ENCODE measurements around the gene ACTR5.

Gene ACTR5

GRCh38 chr20:38735172-38735571 is 13.1 kb upstream of the ACTR5 start:
- Histone ChIP-seq H3K9me3 (ENCODE audit: control extremely low read depth in 1 of 5, control insufficient read depth in 4 of 5, insufficient read depth in 2 of 5, low read depth in 1 of 5, low read length in 4 of 5) (no peaks in the 10 kb centered on the region), H3K4me1 (ENCODE audit: control extremely low read depth in 1 of 4, control insufficient read depth in 4 of 4, insufficient read depth in 4 of 4, low read length in 3 of 4) (peaks cover 0 to 13% (median 8%) of the 10 kb centered on the region in 4 experiments), H3K27me3 (replicated peaks in 2 of 5; ENCODE audit: control insufficient read depth in 4 of 5, insufficient read depth in 5 of 5, low read length in 4 of 5) (peaks cover 17 to 92% (median 26%) of the 10 kb centered on the region in 5 experiments), H3K36me3 (ENCODE audit: control insufficient read depth in 4 of 4, insufficient read depth in 4 of 4, low read length in 3 of 4) (no peaks in the 10 kb centered on the region), H3K4me3 (ENCODE audit: control insufficient read depth in 1 of 7, extremely low read depth in 1 of 7, insufficient read depth in 4 of 7, low read depth in 2 of 7, low read length in 6 of 7) (no peak overlapping the region), H3K27ac (ENCODE audit: insufficient read depth in 1 of 2, low read depth in 1 of 2, low read length in 2 of 2, poor library complexity in 1 of 2, severe bottlenecking in 2 of 2) (no peak overlapping the region)
- CTCF ChIA-PET = interaction anchor here (1.1 to 1.9 kb wide), 3 partner anchors 9 to 19 kb away, joined by 4 to 5 read pairs (median 5); no protein-coding TSS in a partner anchor
- POLR2A ChIA-PET = no interaction called here
- no peak for DNase-seq
- 41% methylated on average over 3 of the region's 6 CpGs for WGBS (ENCODE audit: insufficient coverage)

DNA sequence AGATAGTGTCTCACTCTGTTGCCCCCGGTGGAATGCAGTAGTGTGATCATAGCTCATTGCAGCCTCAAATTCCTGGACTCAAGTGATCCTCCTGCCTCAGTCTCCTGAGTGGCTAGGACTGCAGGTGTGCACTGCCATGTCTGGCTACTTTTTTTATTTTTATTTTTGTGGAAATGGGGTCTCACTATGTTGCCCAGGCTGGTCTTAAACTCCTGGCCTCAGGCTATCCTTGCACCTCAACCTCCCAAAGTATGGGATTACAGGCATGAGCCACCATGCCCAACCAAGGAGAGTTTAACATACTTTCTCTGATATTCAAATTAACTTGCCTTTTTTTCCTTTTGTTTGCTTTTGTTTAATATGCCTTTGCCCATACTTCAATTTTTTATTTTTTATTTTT is 10.4 kb upstream of the ACTR5 start:
- no peak for DNase-seq
- Histone ChIP-seq H3K27me3 (replicated peaks in 2 of 5; ENCODE audit: control insufficient read depth in 4 of 5, insufficient read depth in 5 of 5, low read length in 4 of 5) (peaks cover 19 to 89% (median 23%) of the 10 kb centered on the region in 5 experiments), H3K9me3 (ENCODE audit: control extremely low read depth in 1 of 5, control insufficient read depth in 4 of 5, insufficient read depth in 2 of 5, low read depth in 1 of 5, low read length in 4 of 5) (no peaks in the 10 kb centered on the region), H3K4me3 (ENCODE audit: control insufficient read depth in 1 of 7, extremely low read depth in 1 of 7, insufficient read depth in 4 of 7, low read depth in 2 of 7, low read length in 6 of 7) (no peak overlapping the region), H3K36me3 (ENCODE audit: control insufficient read depth in 4 of 4, insufficient read depth in 4 of 4, low read length in 3 of 4) (no peaks in the 10 kb centered on the region), H3K4me1 (ENCODE audit: control extremely low read depth in 1 of 4, control insufficient read depth in 4 of 4, insufficient read depth in 4 of 4, low read length in 3 of 4) (no peaks in the 10 kb centered on the region), H3K27ac (ENCODE audit: insufficient read depth in 1 of 2, low read depth in 1 of 2, low read length in 2 of 2, poor library complexity in 1 of 2, severe bottlenecking in 2 of 2) (no peak overlapping the region)
- 89% methylated on average over 1 of the region's 1 CpG for WGBS (ENCODE audit: insufficient coverage)
- POLR2A ChIA-PET = no interaction called here
- CTCF ChIA-PET = interaction anchor here (0.8 kb wide), 1 partner anchor 14 kb away, joined by 3 read pairs; the partner anchor contains the start of gene SLC32A1

DNA sequence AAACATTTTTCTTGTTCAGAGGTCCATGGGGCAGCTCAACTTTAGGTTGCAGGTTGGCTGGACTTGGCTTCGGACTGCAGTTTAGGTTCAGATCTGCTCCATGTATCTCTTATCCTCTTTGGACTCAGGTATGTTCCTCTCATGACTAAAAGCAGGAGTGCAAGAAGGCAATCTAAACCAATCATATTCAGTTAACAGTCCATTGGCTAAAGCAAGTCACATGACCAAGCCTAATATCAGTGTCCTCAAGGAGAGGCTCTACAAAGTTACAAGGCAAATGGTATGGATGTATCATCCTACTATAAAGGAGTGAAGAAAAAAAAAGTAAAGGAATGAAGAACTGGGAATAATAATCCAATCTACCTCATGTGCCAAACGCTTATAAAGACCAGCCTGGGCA is 2.5 kb upstream of the ACTR5 start:
- no peak overlapping the region for H3K4me3 ChIP-seq (ENCODE audit: control insufficient read depth in 1 of 7, extremely low read depth in 1 of 7, insufficient read depth in 4 of 7, low read depth in 2 of 7, low read length in 6 of 7)
- H3K9me3 ChIP-seq (ENCODE audit: control extremely low read depth in 1 of 5, control insufficient read depth in 4 of 5, insufficient read depth in 2 of 5, low read depth in 1 of 5, low read length in 4 of 5) = no peaks in the 10 kb centered on the region
- 85% methylated on average over 2 of the region's 2 CpGs for WGBS (ENCODE audit: insufficient coverage)
- H3K27me3 ChIP-seq (replicated peaks in 2 of 5; ENCODE audit: control insufficient read depth in 4 of 5, insufficient read depth in 5 of 5, low read length in 4 of 5) = peaks cover 4 to 23% (median 12%) of the 10 kb centered on the region in 5 experiments
- POLR2A ChIA-PET = no interaction called here
- CTCF ChIA-PET = interaction anchor here (1.0 to 12.1 kb wide), 4 partner anchors 12 to 100 kb away, joined by 4 to 134 read pairs (median 6); partner anchors contain the start of gene SLC32A1
- peaks cover 0 to 2% (median 0%) of the 10 kb centered on the region in 4 experiments for H3K36me3 ChIP-seq (ENCODE audit: control insufficient read depth in 4 of 4, insufficient read depth in 4 of 4, low read length in 3 of 4)
- peaks cover 6 to 19% (median 17%) of the 10 kb centered on the region in 4 experiments for H3K4me1 ChIP-seq (ENCODE audit: control extremely low read depth in 1 of 4, control insufficient read depth in 4 of 4, insufficient read depth in 4 of 4, low read length in 3 of 4)
- no peak for DNase-seq
- no peak overlapping the region for H3K27ac ChIP-seq (ENCODE audit: insufficient read depth in 1 of 2, low read depth in 1 of 2, low read length in 2 of 2, poor library complexity in 1 of 2, severe bottlenecking in 2 of 2)

GRCh38 chr20:38747495-38748096 is 664 bp upstream of the ACTR5 start:
- 8% methylated on average over 32 of the region's 39 CpGs for WGBS (ENCODE audit: insufficient coverage)
- Histone ChIP-seq H3K4me1 (ENCODE audit: control extremely low read depth in 1 of 4, control insufficient read depth in 4 of 4, insufficient read depth in 4 of 4, low read length in 3 of 4) (peaks cover 6 to 19% (median 17%) of the 10 kb centered on the region in 4 experiments), H3K4me3 (ENCODE audit: control insufficient read depth in 1 of 7, extremely low read depth in 1 of 7, insufficient read depth in 4 of 7, low read depth in 2 of 7, low read length in 6 of 7) (peak overlapping the region in 6 of 7 experiments; percentile 9 to 92 (median 62)), H3K27me3 (replicated peaks in 2 of 5; ENCODE audit: control insufficient read depth in 4 of 5, insufficient read depth in 5 of 5, low read length in 4 of 5) (peaks cover 0 to 6% (median 1%) of the 10 kb centered on the region in 5 experiments), H3K9me3 (ENCODE audit: control extremely low read depth in 1 of 5, control insufficient read depth in 4 of 5, insufficient read depth in 2 of 5, low read depth in 1 of 5, low read length in 4 of 5) (no peaks in the 10 kb centered on the region), H3K27ac (ENCODE audit: insufficient read depth in 1 of 2, low read depth in 1 of 2, low read length in 2 of 2, poor library complexity in 1 of 2, severe bottlenecking in 2 of 2) (peak overlapping the region in 1 of 2 experiments; percentile 86), H3K36me3 (ENCODE audit: control insufficient read depth in 4 of 4, insufficient read depth in 4 of 4, low read length in 3 of 4) (peaks cover 0 to 10% (median 7%) of the 10 kb centered on the region in 4 experiments)
- ChIA-PET CTCF (interaction anchor here (1.2 to 12.1 kb wide), 3 partner anchors 20 to 100 kb away, joined by 3 to 134 read pairs (median 132); partner anchors contain the start of gene SLC32A1), POLR2A (interaction anchor here (0.6 to 1.8 kb wide), 3 partner anchors 58 to 215 kb away, joined by 3 to 5 read pairs (median 3); partner anchors contain the start of gene PPP1R16B)
- no peak for DNase-seq

GRCh38 chr20:38748861-38749149 is 545 bp downstream of the ACTR5 start:
- Histone ChIP-seq H3K9me3 (ENCODE audit: control extremely low read depth in 1 of 5, control insufficient read depth in 4 of 5, insufficient read depth in 2 of 5, low read depth in 1 of 5, low read length in 4 of 5) (no peaks in the 10 kb centered on the region), H3K27me3 (replicated peaks in 2 of 5; ENCODE audit: control insufficient read depth in 4 of 5, insufficient read depth in 5 of 5, low read length in 4 of 5) (peaks cover 0 to 3% (median 0%) of the 10 kb centered on the region in 5 experiments), H3K27ac (ENCODE audit: insufficient read depth in 1 of 2, low read depth in 1 of 2, low read length in 2 of 2, poor library complexity in 1 of 2, severe bottlenecking in 2 of 2) (peak overlapping the region; percentile 33 to 86), H3K4me1 (ENCODE audit: control extremely low read depth in 1 of 4, control insufficient read depth in 4 of 4, insufficient read depth in 4 of 4, low read length in 3 of 4) (peaks cover 6 to 19% (median 17%) of the 10 kb centered on the region in 4 experiments), H3K4me3 (ENCODE audit: control insufficient read depth in 1 of 7, extremely low read depth in 1 of 7, insufficient read depth in 4 of 7, low read depth in 2 of 7, low read length in 6 of 7) (peak overlapping the region; percentile 63 to 92 (median 88)), H3K36me3 (ENCODE audit: control insufficient read depth in 4 of 4, insufficient read depth in 4 of 4, low read length in 3 of 4) (peaks cover 0 to 16% (median 10%) of the 10 kb centered on the region in 4 experiments)
- DNase-seq = peak in 1 of 3 donors; percentile 31
- 0% methylated on average over 1 of the region's 10 CpGs for WGBS (ENCODE audit: insufficient coverage)
- ChIA-PET POLR2A (interaction anchor here (0.6 to 1.8 kb wide), 3 partner anchors 16 to 57 kb away, joined by 3 to 5 read pairs (median 4); partner anchors contain the start of gene PPP1R16B), CTCF (interaction anchor here (1.0 to 12.1 kb wide), 4 partner anchors 16 to 115 kb away, joined by 3 to 134 read pairs (median 104); partner anchors contain the start of gene SLC32A1)

GRCh38 chr20:38751360-38751976 is 3.2 kb downstream of the ACTR5 start:
- no peaks in the 10 kb centered on the region for H3K9me3 ChIP-seq (ENCODE audit: control extremely low read depth in 1 of 5, control insufficient read depth in 4 of 5, insufficient read depth in 2 of 5, low read depth in 1 of 5, low read length in 4 of 5)
- ChIA-PET CTCF (interaction anchor here (0.8 to 12.1 kb wide), 18 partner anchors 13 to 304 kb away, joined by 3 to 134 read pairs (median 5); partner anchors contain the start of genes PPP1R16B and SLC32A1), POLR2A (no interaction called here)
- 71% methylated on average over 1 of the region's 5 CpGs for WGBS (ENCODE audit: insufficient coverage)
- peaks cover 12 to 35% (median 25%) of the 10 kb centered on the region in 4 experiments for H3K36me3 ChIP-seq (ENCODE audit: control insufficient read depth in 4 of 4, insufficient read depth in 4 of 4, low read length in 3 of 4)
- peak; percentile 55 to 77 (median 72) for DNase-seq
- no peak overlapping the region for H3K4me3 ChIP-seq (ENCODE audit: control insufficient read depth in 1 of 7, extremely low read depth in 1 of 7, insufficient read depth in 4 of 7, low read depth in 2 of 7, low read length in 6 of 7)
- H3K27me3 ChIP-seq (replicated peaks in 2 of 5; ENCODE audit: control insufficient read depth in 4 of 5, insufficient read depth in 5 of 5, low read length in 4 of 5) = no peaks in the 10 kb centered on the region
- no peak overlapping the region for H3K27ac ChIP-seq (ENCODE audit: insufficient read depth in 1 of 2, low read depth in 1 of 2, low read length in 2 of 2, poor library complexity in 1 of 2, severe bottlenecking in 2 of 2)
- H3K4me1 ChIP-seq (ENCODE audit: control extremely low read depth in 1 of 4, control insufficient read depth in 4 of 4, insufficient read depth in 4 of 4, low read length in 3 of 4) = peaks cover 6 to 19% (median 17%) of the 10 kb centered on the region in 4 experiments
